ENCODE results near the gene SLC66A3.
A peak's percentile ranks its signal among the peaks of the same experiment; 100 is the strongest.

SLC66A3 gene

GRCh38 chr2:11175293-11175795 is 20.1 kb downstream of the SLC66A3 start:
- H3K4me1 ChIP-seq (ENCODE audit: control extremely low read depth in 1 of 4, control insufficient read depth in 4 of 4, insufficient read depth in 4 of 4, low read length in 3 of 4) = peaks cover 12 to 19% (median 14%) of the 10 kb centered on the region in 4 experiments
- DNase-seq = peak in 2 of 3 donors; percentile 43 to 47
- WGBS (ENCODE audit: insufficient coverage) = 32% methylated on average over 5 of the region's 6 CpGs
- peaks cover 0 to 6% (median 3%) of the 10 kb centered on the region in 4 experiments for H3K36me3 ChIP-seq (ENCODE audit: control insufficient read depth in 4 of 4, insufficient read depth in 4 of 4, low read length in 3 of 4)
- H3K27me3 ChIP-seq (replicated peaks in 2 of 5; ENCODE audit: control insufficient read depth in 4 of 5, insufficient read depth in 5 of 5, low read length in 4 of 5) = no peaks in the 10 kb centered on the region
- no peaks in the 10 kb centered on the region for H3K9me3 ChIP-seq (ENCODE audit: control extremely low read depth in 1 of 5, control insufficient read depth in 4 of 5, insufficient read depth in 2 of 5, low read depth in 1 of 5, low read length in 4 of 5)
- CTCF ChIA-PET = interaction anchor here (0.9 to 1.1 kb wide), 2 partner anchors 11 to 43 kb away, joined by 3 to 7 read pairs; no protein-coding TSS in a partner anchor
- POLR2A ChIA-PET = interaction anchor here (0.5 kb wide), 1 partner anchor 26 kb away, joined by 8 read pairs; no protein-coding TSS in a partner anchor
- H3K27ac ChIP-seq (ENCODE audit: insufficient read depth in 1 of 2, low read depth in 1 of 2, low read length in 2 of 2, poor library complexity in 1 of 2, severe bottlenecking in 2 of 2) = no peak overlapping the region
- peak overlapping the region in 4 of 7 experiments; percentile 12 to 51 (median 20) for H3K4me3 ChIP-seq (ENCODE audit: control insufficient read depth in 1 of 7, extremely low read depth in 1 of 7, insufficient read depth in 4 of 7, low read depth in 2 of 7, low read length in 6 of 7)

- DNase-seq = peak in 2 of 3 donors; percentile 33 to 35
- peaks cover 0 to 6% (median 5%) of the 10 kb centered on the region in 4 experiments for H3K36me3 ChIP-seq (ENCODE audit: control insufficient read depth in 4 of 4, insufficient read depth in 4 of 4, low read length in 3 of 4)
- H3K27me3 ChIP-seq (replicated peaks in 2 of 5; ENCODE audit: control insufficient read depth in 4 of 5, insufficient read depth in 5 of 5, low read length in 4 of 5) = no peaks in the 10 kb centered on the region
- H3K4me3 ChIP-seq (ENCODE audit: control insufficient read depth in 1 of 7, extremely low read depth in 1 of 7, insufficient read depth in 4 of 7, low read depth in 2 of 7, low read length in 6 of 7) = no peak overlapping the region
- no peak overlapping the region for H3K27ac ChIP-seq (ENCODE audit: insufficient read depth in 1 of 2, low read depth in 1 of 2, low read length in 2 of 2, poor library complexity in 1 of 2, severe bottlenecking in 2 of 2)
- ChIA-PET CTCF (no interaction called here), POLR2A (no interaction called here)
- H3K9me3 ChIP-seq (ENCODE audit: control extremely low read depth in 1 of 5, control insufficient read depth in 4 of 5, insufficient read depth in 2 of 5, low read depth in 1 of 5, low read length in 4 of 5) = no peaks in the 10 kb centered on the region
- 67% methylated on average over 3 of the region's 5 CpGs for WGBS (ENCODE audit: insufficient coverage)
- H3K4me1 ChIP-seq (ENCODE audit: control extremely low read depth in 1 of 4, control insufficient read depth in 4 of 4, insufficient read depth in 4 of 4, low read length in 3 of 4) = peaks cover 12 to 19% (median 14%) of the 10 kb centered on the region in 4 experiments
Measured at GRCh38 chr2:11177871-11178690, 22.8 kb downstream of the SLC66A3 start.

- ChIA-PET CTCF (no interaction called here), POLR2A (no interaction called here)
- DNase-seq = no peak
- 100% methylated on average over 2 of the region's 4 CpGs for WGBS (ENCODE audit: insufficient coverage)
- H3K27me3 ChIP-seq (replicated peaks in 2 of 5; ENCODE audit: control insufficient read depth in 4 of 5, insufficient read depth in 5 of 5, low read length in 4 of 5) = no peaks in the 10 kb centered on the region
- peaks cover 0 to 6% (median 5%) of the 10 kb centered on the region in 4 experiments for H3K36me3 ChIP-seq (ENCODE audit: control insufficient read depth in 4 of 4, insufficient read depth in 4 of 4, low read length in 3 of 4)
- no peaks in the 10 kb centered on the region for H3K9me3 ChIP-seq (ENCODE audit: control extremely low read depth in 1 of 5, control insufficient read depth in 4 of 5, insufficient read depth in 2 of 5, low read depth in 1 of 5, low read length in 4 of 5)
- H3K27ac ChIP-seq (ENCODE audit: insufficient read depth in 1 of 2, low read depth in 1 of 2, low read length in 2 of 2, poor library complexity in 1 of 2, severe bottlenecking in 2 of 2) = no peak overlapping the region
- peaks cover 12 to 18% (median 14%) of the 10 kb centered on the region in 4 experiments for H3K4me1 ChIP-seq (ENCODE audit: control extremely low read depth in 1 of 4, control insufficient read depth in 4 of 4, insufficient read depth in 4 of 4, low read length in 3 of 4)
- H3K4me3 ChIP-seq (ENCODE audit: control insufficient read depth in 1 of 7, extremely low read depth in 1 of 7, insufficient read depth in 4 of 7, low read depth in 2 of 7, low read length in 6 of 7) = no peak overlapping the region
Measured at GRCh38 chr2:11179196-11179595, 23.9 kb downstream of the SLC66A3 start.

GRCh38 chr2:11179899-11180298 is 24.6 kb downstream of the SLC66A3 start:
- WGBS (ENCODE audit: insufficient coverage) = no CpG with 5 or more reads among the region's 4 CpGs
- no peak for DNase-seq
- CTCF ChIA-PET = interaction anchor here (0.7 kb wide), 1 partner anchor 31 kb away, joined by 3 read pairs; no protein-coding TSS in a partner anchor

GRCh38 chr2:11180653-11181052 is 25.4 kb downstream of the SLC66A3 start:
- ChIA-PET CTCF (interaction anchor here (0.7 kb wide), 1 partner anchor 30 kb away, joined by 3 read pairs; no protein-coding TSS in a partner anchor), POLR2A (no interaction called here)
- no peak for DNase-seq
- Histone ChIP-seq H3K4me3 (ENCODE audit: control insufficient read depth in 1 of 7, extremely low read depth in 1 of 7, insufficient read depth in 4 of 7, low read depth in 2 of 7, low read length in 6 of 7) (no peak overlapping the region), H3K36me3 (ENCODE audit: control insufficient read depth in 4 of 4, insufficient read depth in 4 of 4, low read length in 3 of 4) (peaks cover 0 to 10% (median 8%) of the 10 kb centered on the region in 4 experiments), H3K9me3 (ENCODE audit: control extremely low read depth in 1 of 5, control insufficient read depth in 4 of 5, insufficient read depth in 2 of 5, low read depth in 1 of 5, low read length in 4 of 5) (no peaks in the 10 kb centered on the region), H3K4me1 (ENCODE audit: control extremely low read depth in 1 of 4, control insufficient read depth in 4 of 4, insufficient read depth in 4 of 4, low read length in 3 of 4) (peaks cover 4 to 6% (median 5%) of the 10 kb centered on the region in 4 experiments), H3K27me3 (replicated peaks in 2 of 5; ENCODE audit: control insufficient read depth in 4 of 5, insufficient read depth in 5 of 5, low read length in 4 of 5) (no peaks in the 10 kb centered on the region), H3K27ac (ENCODE audit: insufficient read depth in 1 of 2, low read depth in 1 of 2, low read length in 2 of 2, poor library complexity in 1 of 2, severe bottlenecking in 2 of 2) (no peak overlapping the region)
- WGBS (ENCODE audit: insufficient coverage) = 50% methylated on average over 2 of the region's 6 CpGs

More at GRCh38 chr2:11179899-11180298, 24.6 kb downstream of the SLC66A3 start:
- H3K27me3 ChIP-seq (replicated peaks in 2 of 5; ENCODE audit: control insufficient read depth in 4 of 5, insufficient read depth in 5 of 5, low read length in 4 of 5) = no peaks in the 10 kb centered on the region
- H3K4me3 ChIP-seq (ENCODE audit: control insufficient read depth in 1 of 7, extremely low read depth in 1 of 7, insufficient read depth in 4 of 7, low read depth in 2 of 7, low read length in 6 of 7) = no peak overlapping the region
- H3K4me1 ChIP-seq (ENCODE audit: control extremely low read depth in 1 of 4, control insufficient read depth in 4 of 4, insufficient read depth in 4 of 4, low read length in 3 of 4) = peaks cover 11 to 14% (median 12%) of the 10 kb centered on the region in 4 experiments
- peaks cover 0 to 6% (median 5%) of the 10 kb centered on the region in 4 experiments for H3K36me3 ChIP-seq (ENCODE audit: control insufficient read depth in 4 of 4, insufficient read depth in 4 of 4, low read length in 3 of 4)
- H3K27ac ChIP-seq (ENCODE audit: insufficient read depth in 1 of 2, low read depth in 1 of 2, low read length in 2 of 2, poor library complexity in 1 of 2, severe bottlenecking in 2 of 2) = no peak overlapping the region
- H3K9me3 ChIP-seq (ENCODE audit: control extremely low read depth in 1 of 5, control insufficient read depth in 4 of 5, insufficient read depth in 2 of 5, low read depth in 1 of 5, low read length in 4 of 5) = no peaks in the 10 kb centered on the region
- POLR2A ChIA-PET = no interaction called here

GRCh38 chr2:11182951-11183350 is 27.7 kb downstream of the SLC66A3 start:
- H3K9me3 ChIP-seq (ENCODE audit: control extremely low read depth in 1 of 5, control insufficient read depth in 4 of 5, insufficient read depth in 2 of 5, low read depth in 1 of 5, low read length in 4 of 5) = no peaks in the 10 kb centered on the region
- no peaks in the 10 kb centered on the region for H3K27me3 ChIP-seq (replicated peaks in 2 of 5; ENCODE audit: control insufficient read depth in 4 of 5, insufficient read depth in 5 of 5, low read length in 4 of 5)
- no CpG with 5 or more reads among the region's 2 CpGs for WGBS (ENCODE audit: insufficient coverage)
- H3K36me3 ChIP-seq (ENCODE audit: control insufficient read depth in 4 of 4, insufficient read depth in 4 of 4, low read length in 3 of 4) = peaks cover 0 to 11% (median 9%) of the 10 kb centered on the region in 4 experiments
- H3K4me1 ChIP-seq (ENCODE audit: control extremely low read depth in 1 of 4, control insufficient read depth in 4 of 4, insufficient read depth in 4 of 4, low read length in 3 of 4) = peaks cover 0 to under 1% (median 0%) of the 10 kb centered on the region in 4 experiments
- no peak for DNase-seq
- ChIA-PET POLR2A (interaction anchor here (0.9 kb wide), 1 partner anchor 50 kb away, joined by 3 read pairs; a partner anchor contains a TSS), CTCF (interaction anchor here (0.8 to 1.3 kb wide), 4 partner anchors 10 to 57 kb away, joined by 3 to 4 read pairs (median 4); a partner anchor contains a TSS)
- H3K27ac ChIP-seq (ENCODE audit: insufficient read depth in 1 of 2, low read depth in 1 of 2, low read length in 2 of 2, poor library complexity in 1 of 2, severe bottlenecking in 2 of 2) = no peak overlapping the region
- no peak overlapping the region for H3K4me3 ChIP-seq (ENCODE audit: control insufficient read depth in 1 of 7, extremely low read depth in 1 of 7, insufficient read depth in 4 of 7, low read depth in 2 of 7, low read length in 6 of 7)

GRCh38 chr2:11186145-11186544 is 30.9 kb downstream of the SLC66A3 start:
- Histone ChIP-seq H3K27ac (ENCODE audit: insufficient read depth in 1 of 2, low read depth in 1 of 2, low read length in 2 of 2, poor library complexity in 1 of 2, severe bottlenecking in 2 of 2) (no peak overlapping the region), H3K36me3 (ENCODE audit: control insufficient read depth in 4 of 4, insufficient read depth in 4 of 4, low read length in 3 of 4) (peaks cover 6 to 14% (median 10%) of the 10 kb centered on the region in 4 experiments)

More at GRCh38 chr2:11186145-11186544, 30.9 kb downstream of the SLC66A3 start:
- CTCF ChIA-PET = no interaction called here
- H3K27me3 ChIP-seq (replicated peaks in 2 of 5; ENCODE audit: control insufficient read depth in 4 of 5, insufficient read depth in 5 of 5, low read length in 4 of 5) = no peaks in the 10 kb centered on the region
- no peaks in the 10 kb centered on the region for H3K9me3 ChIP-seq (ENCODE audit: control extremely low read depth in 1 of 5, control insufficient read depth in 4 of 5, insufficient read depth in 2 of 5, low read depth in 1 of 5, low read length in 4 of 5)
- no peak overlapping the region for H3K4me3 ChIP-seq (ENCODE audit: control insufficient read depth in 1 of 7, extremely low read depth in 1 of 7, insufficient read depth in 4 of 7, low read depth in 2 of 7, low read length in 6 of 7)
- no peaks in the 10 kb centered on the region for H3K4me1 ChIP-seq (ENCODE audit: control extremely low read depth in 1 of 4, control insufficient read depth in 4 of 4, insufficient read depth in 4 of 4, low read length in 3 of 4)
- POLR2A ChIA-PET = no interaction called here
- DNase-seq = no peak
- 98% methylated on average over 4 of the region's 6 CpGs for WGBS (ENCODE audit: insufficient coverage)
